ENCODE measurements around the gene TXN.
"Not testable (repeated sequence)": the region's sequence is repeated elsewhere in the genome, so short reads cannot be mapped to it uniquely, and the experiment has no call there.

Gene TXN

GRCh38 chr9:110198357-110198756, 58.0 kb downstream of the TXN start:
- POLR2A ChIA-PET = no interaction called here
- H3K4me3 ChIP-seq (ENCODE audit: low read depth, low read length) = no peak overlapping the region
- no peak for DNase-seq (ENCODE audit: low read depth, low spot score)
- CTCF ChIA-PET = interaction anchor here (1.1 to 31.4 kb wide), 5 partner anchors 14 to 302 kb away, joined by 3 to 534 read pairs (median 15); partner anchors contain the start of gene C9orf152
- no peak for TF ChIP-seq CTCF (IDR thresholded peaks at IDR 0.05; ENCODE audit: insufficient read depth, low read length, missing control alignments)

DNA sequence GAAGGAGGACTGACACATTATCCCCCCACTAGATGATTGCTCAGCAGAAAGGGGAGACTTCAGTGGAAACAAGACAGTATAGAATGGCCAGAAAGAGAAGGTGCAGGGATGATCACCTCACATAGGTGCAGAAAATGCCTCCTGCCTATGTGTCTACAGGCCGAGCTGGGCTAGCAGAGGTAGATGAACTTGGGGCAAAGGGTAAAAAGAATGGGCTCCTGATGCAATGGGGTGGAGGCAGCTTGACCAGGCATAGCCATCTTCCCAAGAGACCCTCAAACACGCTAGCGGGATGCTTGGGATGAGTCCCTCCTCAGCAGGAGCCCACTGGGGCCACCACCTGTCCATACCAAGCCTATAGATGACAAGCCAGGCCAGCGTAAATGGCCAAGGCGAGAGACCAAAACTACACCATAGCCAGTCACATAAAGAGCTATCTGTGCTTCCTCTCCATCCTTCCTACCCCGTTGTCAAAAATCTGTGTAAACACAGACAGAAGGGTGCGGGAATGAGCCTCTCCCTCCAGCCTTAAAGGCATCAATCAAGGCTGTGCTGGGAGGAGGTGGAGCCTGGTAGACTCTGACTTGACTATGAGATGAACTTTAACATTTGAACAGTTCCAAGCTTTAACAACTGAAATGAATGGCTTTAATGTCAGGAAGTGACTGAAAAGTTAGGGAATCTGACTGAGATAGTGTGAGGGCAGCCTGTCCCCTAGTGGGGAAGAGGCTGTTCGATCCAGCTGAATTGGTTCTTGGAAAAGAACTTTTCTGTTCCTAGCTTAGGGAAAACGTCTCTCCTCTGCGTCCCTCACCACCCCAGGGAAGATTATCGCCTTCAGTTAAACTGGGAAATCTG, 58.7 kb downstream of the TXN start:
- DNase-seq (ENCODE audit: low read depth, low spot score) = no peak
- ChIA-PET CTCF (interaction anchor here (0.6 to 31.4 kb wide), 6 partner anchors 13 to 393 kb away, joined by 3 to 534 read pairs (median 9); partner anchors contain the start of gene C9orf152), POLR2A (no interaction called here)
- TF ChIP-seq CTCF (IDR thresholded peaks at IDR 0.05; ENCODE audit: insufficient read depth, low read length, missing control alignments) = peak; percentile 25
- H3K4me3 ChIP-seq (ENCODE audit: low read depth, low read length) = no peak overlapping the region

- H3K4me3 ChIP-seq (ENCODE audit: low read depth, low read length); POLR2A ChIA-PET; DNase-seq (ENCODE audit: low read depth, low spot score): not testable (repeated sequence)
- CTCF ChIA-PET = interaction anchor here (0.8 to 31.4 kb wide), 3 partner anchors 12 to 295 kb away, joined by 3 to 534 read pairs (median 125); partner anchors contain the start of gene C9orf152
Observed at GRCh38 chr9:110196084-110196499, 60.2 kb downstream of the TXN start.

All from AG04449 (cell line).